GM12801 (cell line): Measurements from ENCODE around the gene TGFBR1.

ENCODE experiments used
- CTCF ChIP-seq: IDR thresholded peaks from one replicate; pipeline ENCODE4 v1.5.1; 2011; ENCODE audit warnings: control low read depth; ENCODE audit not compliant: insufficient read length; ENCODE audit errors: extremely low read depth

TGFBR1 gene

DNA sequence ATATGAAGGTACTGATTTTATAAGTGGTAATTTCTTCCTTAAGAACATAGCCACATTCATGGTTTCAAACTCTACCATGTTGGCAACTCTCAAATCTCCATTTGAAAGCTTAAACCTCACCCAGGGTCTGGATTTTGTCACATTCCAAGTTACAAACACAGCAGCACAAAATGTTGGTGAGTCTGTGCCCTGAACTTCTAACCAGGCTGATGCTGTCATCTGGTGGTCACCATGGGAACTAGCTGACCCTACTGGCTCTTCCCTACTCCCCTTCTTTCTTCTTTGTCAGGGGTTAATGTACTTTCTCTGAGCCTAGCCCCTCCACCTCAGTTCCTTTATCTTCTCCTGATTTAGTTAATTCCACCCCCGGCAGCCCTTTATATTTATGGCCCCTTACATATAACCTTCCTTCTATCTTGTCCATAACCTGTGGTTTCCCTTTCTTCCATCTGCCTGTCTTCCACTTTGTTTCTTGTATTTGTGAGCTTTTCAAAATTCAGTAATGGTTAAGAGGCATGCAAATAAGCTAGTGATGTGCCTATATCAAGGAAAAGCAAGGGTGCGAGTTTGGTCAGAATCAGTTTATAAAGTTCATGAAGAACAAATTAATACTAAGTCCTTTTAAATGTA is 35.9 kb downstream of the TGFBR1 start:
- TF ChIP-seq CTCF = peak; percentile 80

GRCh38 chr9:99141849-99142248 is 36.9 kb downstream of the TGFBR1 start:
- TF ChIP-seq CTCF = no peak

DNA sequence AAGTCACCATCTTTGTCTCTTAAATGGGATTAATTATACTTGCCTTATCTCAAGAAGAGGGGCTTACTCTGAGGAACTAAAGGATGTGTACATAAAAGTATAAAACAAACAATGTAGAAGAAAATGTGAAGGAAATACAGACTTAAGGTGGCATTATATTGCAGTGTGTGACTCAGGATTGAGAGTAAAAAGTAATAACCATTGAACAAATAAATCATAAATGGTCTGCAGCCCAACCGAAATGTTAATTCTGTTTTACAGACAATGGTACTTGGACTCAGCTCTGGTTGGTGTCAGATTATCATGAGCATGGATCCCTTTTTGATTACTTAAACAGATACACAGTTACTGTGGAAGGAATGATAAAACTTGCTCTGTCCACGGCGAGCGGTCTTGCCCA is 37.4 kb downstream of the TGFBR1 start:
- TF ChIP-seq CTCF = no peak

GRCh38 chr9:99143655-99144054 is 38.7 kb downstream of the TGFBR1 start:
- no peak for TF ChIP-seq CTCF

GRCh38 chr9:99144966-99145365 is 40.1 kb downstream of the TGFBR1 start:
- TF ChIP-seq CTCF = no peak

- TF ChIP-seq CTCF = no peak
Measured at GRCh38 chr9:99146574-99146973, 41.7 kb downstream of the TGFBR1 start.

DNA sequence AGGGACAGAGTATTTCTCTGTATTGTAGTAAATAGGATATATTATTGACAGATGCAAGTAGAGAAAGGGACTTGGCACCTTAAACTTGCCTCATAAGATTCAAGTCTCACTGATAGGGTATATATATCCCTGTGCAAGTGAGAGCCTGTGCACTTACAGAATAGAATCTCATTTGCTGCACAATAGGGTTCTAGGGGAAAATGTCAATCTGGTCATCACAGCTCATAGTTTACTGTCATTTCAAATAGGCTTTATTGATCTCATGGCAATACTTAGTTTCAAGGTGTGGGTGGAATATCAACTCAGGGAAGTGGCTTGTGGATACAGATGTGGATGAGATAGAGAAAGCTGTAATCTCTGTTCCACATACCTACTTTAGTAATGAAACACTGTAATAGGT is 42.3 kb downstream of the TGFBR1 start:
- TF ChIP-seq CTCF = no peak
